Activated B cell treated with CpG ODN at 0.5 μM for 24 hours (primary cell): ENCODE measurements around the gene PCDHGA5. TPM values are rescaled to one million over a fixed set of nuclear protein-coding genes. Genes with fewer than 3 reads are reported as not detected.
A peak's percentile ranks its signal among the peaks of the same experiment; 100 is the strongest.
"Not testable (repeated sequence)": the region's sequence is repeated elsewhere in the genome, so short reads cannot be mapped to it uniquely, and the experiment has no call there.

ENCODE experiments used
- ATAC-seq: fragments of 200-7000 bp; cut with Tn5 transposase; one replicate; pipeline ENCODE4 v1.10.0; 2021; ENCODE audit warnings: low read depth, mild to moderate bottlenecking, moderate library complexity
- CTCF ChIA-PET: fragments of 350-600 bp; sonication (Branson Sonifier 250); formaldehyde crosslinking; loops from one replicate; lab custom pipeline; 2021; ENCODE audit warnings: antibody characterized with exemption; lab: Charles Lee
- POLR2A ChIA-PET: fragments of 350-600 bp; sonication (Branson Sonifier 250); formaldehyde crosslinking; loops from one replicate; lab custom pipeline; 2021; ENCODE audit warnings: antibody characterized with exemption; lab: Charles Lee
- DNase-seq: peaks from one replicate; pipeline ENCODE4 v3.0.0; 2022
- H3K27ac Mint-ChIP-seq: one replicate; pipeline ENCODE4 v1.8.0; 2020; ENCODE audit warnings: mixed read lengths
- H3K27me3 Mint-ChIP-seq: one replicate; pipeline ENCODE4 v1.8.0; 2021; ENCODE audit warnings: mixed read lengths
- H3K36me3 Mint-ChIP-seq: one replicate; pipeline ENCODE4 v1.8.0; 2021; ENCODE audit warnings: low read depth, mixed read lengths
- H3K4me1 Mint-ChIP-seq: one replicate; pipeline ENCODE4 v1.8.0; 2021; ENCODE audit warnings: mixed read lengths
- H3K4me3 Mint-ChIP-seq: one replicate; pipeline ENCODE4 v1.8.0; 2020; ENCODE audit warnings: mild to moderate bottlenecking, mixed read lengths
- H3K9me3 Mint-ChIP-seq: one replicate; pipeline ENCODE4 v1.8.0; 2020; ENCODE audit warnings: mixed read lengths
- CTCF ChIP-seq: fragments of 200-600 bp; IDR thresholded peaks from one replicate; pipeline ENCODE4 v1.8.0; 2022; ENCODE audit warnings: antibody characterized with exemption, mild to moderate bottlenecking
- intact Hi-C: fragments of 100-400 bp; cut with micrococcal nuclease; formaldehyde crosslinking; loops from one replicate; pipeline ENCODE4 v1.15.1; 2024
- total RNA-seq: library from RNA; stranded (reverse); gene quantifications from 2 replicates; pipeline ENCODE4 v1.2.3, GENCODE V29; 2022

The PCDHGA5 gene
- total RNA-seq, 1 donor from 2014 or later, result 1.2 TPM

- Mint-ChIP-seq H3K27me3 (peaks cover 58% of the 10 kb centered on the region), H3K9me3 (peaks cover 25% of the 10 kb centered on the region), H3K27ac (no peak overlapping the region), H3K36me3 (peaks cover 2% of the 10 kb centered on the region), H3K4me3 (no peak overlapping the region), H3K4me1 (no peaks in the 10 kb centered on the region)
- ChIA-PET POLR2A (no interaction called here), CTCF (no interaction called here)
- no peak for ATAC-seq
- no peak for DNase-seq
- intact Hi-C loops, result no loop called here
- no peak for TF ChIP-seq CTCF
These were observed 25.4 kb downstream of the PCDHGA5 start for GRCh38 chr5:141389153-141390042.

GRCh38 chr5:141392429-141393198, 28.7 kb downstream of the PCDHGA5 start, which contains the start of gene PCDHGA8:
Gene PCDHGA8, plus strand, starts transcription at chr5:141392633. Its CDS starts 181 bp downstream, at chr5:141392814.
- H3K27me3 Mint-ChIP-seq, result peaks cover 54% of the 10 kb centered on the region
- CTCF ChIA-PET, result interaction anchor here (1.2 kb wide), 1 partner anchor 175 kb away, joined by 3 read pairs; no protein-coding TSS in a partner anchor
- peaks cover 2% of the 10 kb centered on the region for H3K36me3 Mint-ChIP-seq
- H3K4me3 Mint-ChIP-seq, result no peak within 1 kb of the TSS
- peaks cover 19% of the 10 kb centered on the region for H3K9me3 Mint-ChIP-seq
- no peak within 1 kb of the TSS for H3K27ac Mint-ChIP-seq
- no peak for DNase-seq
- intact Hi-C loops, result no loop called here
- POLR2A ChIA-PET, result no interaction called here
- ATAC-seq, result no peak
- no peak for TF ChIP-seq CTCF
- no peaks in the 10 kb centered on the region for H3K4me1 Mint-ChIP-seq

DNA sequence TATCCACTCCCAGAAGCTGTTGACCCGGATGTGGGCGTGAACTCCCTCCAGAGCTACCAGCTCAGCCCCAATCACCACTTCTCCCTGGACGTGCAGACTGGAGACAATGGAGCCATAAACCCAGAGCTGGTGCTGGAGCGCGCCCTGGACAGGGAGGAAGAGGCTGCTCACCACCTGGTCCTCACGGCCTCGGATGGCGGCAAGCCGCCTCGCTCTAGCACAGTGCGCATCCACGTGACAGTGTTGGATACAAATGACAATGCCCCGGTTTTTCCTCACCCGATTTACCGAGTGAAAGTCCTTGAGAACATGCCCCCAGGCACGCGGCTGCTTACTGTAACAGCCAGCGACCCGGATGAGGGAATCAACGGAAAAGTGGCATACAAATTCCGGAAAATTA, 29.3 kb downstream of the PCDHGA5 start:
- ChIA-PET CTCF (no interaction called here), POLR2A (no interaction called here)
- no peak for TF ChIP-seq CTCF
- ATAC-seq (no peak), DNase-seq (no peak)
- Mint-ChIP-seq H3K4me3 (no peak overlapping the region), H3K9me3 (peaks cover 19% of the 10 kb centered on the region), H3K36me3 (peaks cover 2% of the 10 kb centered on the region), H3K4me1 (no peaks in the 10 kb centered on the region), H3K27ac (no peak overlapping the region), H3K27me3 (peaks cover 53% of the 10 kb centered on the region)
- intact Hi-C loops, result no loop called here

- H3K4me3 Mint-ChIP-seq, intact Hi-C loops, DNase-seq, H3K27ac Mint-ChIP-seq, H3K4me1 Mint-ChIP-seq, ATAC-seq, H3K36me3 Mint-ChIP-seq, POLR2A ChIA-PET: not testable (repeated sequence)
- Mint-ChIP-seq H3K27me3 (peaks cover 52% of the 10 kb centered on the region), H3K9me3 (peaks cover 22% of the 10 kb centered on the region)
- CTCF ChIA-PET, result interaction anchor here (1.1 kb wide), 1 partner anchor 25 kb away, joined by 3 read pairs; the partner anchor contains the start of gene PCDHGB3
These were observed 30.6 kb downstream of the PCDHGA5 start for GRCh38 chr5:141394401-141395187.

DNA sequence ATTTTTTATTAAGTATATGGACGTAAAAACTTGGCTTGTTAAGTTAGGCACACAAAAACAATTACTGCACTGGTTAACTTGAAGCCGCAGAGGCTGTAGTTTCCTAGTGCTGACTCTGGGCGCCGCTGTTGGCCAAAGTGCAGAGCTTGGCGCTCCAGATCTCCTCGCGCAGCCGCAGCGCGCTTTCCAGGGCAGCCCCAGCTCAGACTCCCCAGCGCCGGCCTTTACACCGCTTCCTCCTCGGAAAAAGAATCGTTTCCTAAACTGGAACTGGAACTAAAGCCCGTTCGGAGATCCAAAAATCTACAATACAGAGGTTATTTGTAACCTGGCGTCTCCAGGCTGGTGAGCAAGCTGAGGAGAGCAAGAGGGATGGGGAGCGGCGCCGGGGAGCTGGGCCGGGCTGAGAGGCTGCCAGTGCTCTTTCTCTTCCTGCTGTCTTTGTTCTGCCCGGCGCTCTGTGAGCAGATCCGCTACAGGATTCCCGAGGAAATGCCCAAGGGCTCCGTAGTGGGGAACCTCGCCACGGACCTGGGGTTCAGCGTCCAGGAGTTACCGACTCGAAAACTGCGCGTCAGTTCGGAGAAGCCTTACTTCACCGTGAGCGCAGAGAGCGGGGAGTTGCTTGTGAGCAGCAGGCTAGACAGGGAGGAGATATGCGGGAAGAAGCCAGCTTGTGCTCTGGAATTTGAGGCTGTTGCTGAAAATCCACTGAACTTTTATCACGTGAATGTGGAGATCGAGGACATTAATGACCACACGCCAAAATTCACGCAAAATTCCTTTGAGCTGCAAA, 34.0 kb downstream of the PCDHGA5 start, which contains the start of gene PCDHGB5:
Gene PCDHGB5 (plus strand): TSS at position 192 of the 796 bp plus-strand sequence. CDS start 181 bp downstream, at position 373.
- H3K27ac Mint-ChIP-seq, H3K4me1 Mint-ChIP-seq, H3K36me3 Mint-ChIP-seq, POLR2A ChIA-PET, intact Hi-C loops, DNase-seq: not testable (repeated sequence)
- Mint-ChIP-seq H3K9me3 (peaks cover 17% of the 10 kb centered on the region), H3K4me3 (peak within 1 kb of the TSS; percentile 60), H3K27me3 (peaks cover 50% of the 10 kb centered on the region)
- CTCF ChIA-PET, result interaction anchor here (0.7 to 1.8 kb wide), 7 partner anchors 10 to 169 kb away, joined by 3 to 6 read pairs (median 3); partner anchors contain the start of genes PCDHGA6, PCDHGB3 and PCDHGB6
- peak; percentile 98 for ATAC-seq
